Measurements from ENCODE around the gene ZNRD2. TPM values are rescaled to one million over a fixed set of nuclear protein-coding genes. Genes with fewer than 3 reads are reported as not detected.
"Not testable (repeated sequence)": the region's sequence is repeated elsewhere in the genome, so short reads cannot be mapped to it uniquely, and the experiment has no call there.

Gene ZNRD2
- total RNA-seq, 1 donor from 2014 or later, result 30.0 TPM

DNA sequence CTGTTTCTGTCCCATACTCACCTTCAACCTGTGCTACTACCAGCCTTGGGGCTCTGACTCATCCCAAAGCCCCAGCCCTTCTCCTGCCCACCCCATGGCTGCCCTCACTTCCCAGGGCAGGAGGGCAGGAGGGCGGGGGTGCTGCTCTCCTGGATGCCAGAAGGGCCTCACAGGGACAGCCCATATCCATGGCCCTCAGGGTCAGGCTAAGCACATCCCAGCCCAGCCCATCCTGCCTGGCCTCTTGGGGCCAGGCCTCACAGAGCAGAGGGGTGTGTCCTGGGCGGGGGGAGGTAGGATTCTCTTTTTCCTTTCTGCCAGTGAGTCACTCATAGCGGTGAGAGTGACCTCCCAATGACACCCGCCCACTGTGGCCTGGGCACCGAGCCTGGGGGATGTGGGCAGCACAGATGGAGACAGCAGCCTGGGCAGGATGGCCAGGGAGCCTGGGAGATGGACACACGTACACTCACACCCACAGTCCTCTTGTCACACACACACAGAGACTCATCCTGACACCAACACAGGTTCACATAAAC, 14.5 kb upstream of the ZNRD2 start:
- no peak for DNase-seq (ENCODE audit: low spot score)

DNA sequence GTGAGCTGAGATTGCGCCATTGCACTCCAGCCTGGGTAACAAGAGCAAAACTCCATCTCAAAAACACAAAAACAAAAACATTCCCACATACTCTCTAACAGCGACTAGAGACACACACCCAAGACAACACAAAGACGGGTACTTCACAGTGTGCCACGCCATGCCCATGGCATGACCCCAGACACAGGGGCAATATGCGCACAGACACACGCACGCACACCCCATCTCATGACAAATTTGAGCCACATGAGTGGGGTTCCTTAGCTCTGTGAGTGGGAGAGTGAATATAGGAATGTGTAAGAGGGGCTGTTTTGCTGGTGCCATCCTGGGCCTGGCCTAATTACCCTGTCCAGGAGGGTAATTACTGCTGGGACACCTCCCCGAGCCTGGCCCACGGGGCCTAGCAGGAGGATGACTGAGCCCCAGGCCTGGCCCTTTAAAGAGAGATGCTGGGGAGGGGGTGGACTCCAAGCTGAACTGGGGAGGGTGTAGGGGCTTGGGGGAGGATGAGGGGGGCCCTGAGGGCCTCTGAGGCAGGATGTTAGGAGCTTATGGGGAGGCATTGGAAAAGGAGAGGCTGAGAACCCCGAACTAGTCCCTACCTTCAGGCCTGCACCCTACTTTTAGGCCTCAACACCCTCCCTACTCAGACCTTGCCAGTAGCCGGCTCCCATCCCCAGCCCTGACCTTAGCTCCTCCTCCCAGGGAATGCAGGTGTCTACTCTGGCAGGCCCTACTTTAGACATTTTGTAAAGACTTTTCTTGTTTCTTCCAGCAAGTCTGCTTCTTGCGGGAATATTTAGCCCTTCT, 13.6 kb upstream of the ZNRD2 start:
- no peak for DNase-seq (ENCODE audit: low spot score)

DNA sequence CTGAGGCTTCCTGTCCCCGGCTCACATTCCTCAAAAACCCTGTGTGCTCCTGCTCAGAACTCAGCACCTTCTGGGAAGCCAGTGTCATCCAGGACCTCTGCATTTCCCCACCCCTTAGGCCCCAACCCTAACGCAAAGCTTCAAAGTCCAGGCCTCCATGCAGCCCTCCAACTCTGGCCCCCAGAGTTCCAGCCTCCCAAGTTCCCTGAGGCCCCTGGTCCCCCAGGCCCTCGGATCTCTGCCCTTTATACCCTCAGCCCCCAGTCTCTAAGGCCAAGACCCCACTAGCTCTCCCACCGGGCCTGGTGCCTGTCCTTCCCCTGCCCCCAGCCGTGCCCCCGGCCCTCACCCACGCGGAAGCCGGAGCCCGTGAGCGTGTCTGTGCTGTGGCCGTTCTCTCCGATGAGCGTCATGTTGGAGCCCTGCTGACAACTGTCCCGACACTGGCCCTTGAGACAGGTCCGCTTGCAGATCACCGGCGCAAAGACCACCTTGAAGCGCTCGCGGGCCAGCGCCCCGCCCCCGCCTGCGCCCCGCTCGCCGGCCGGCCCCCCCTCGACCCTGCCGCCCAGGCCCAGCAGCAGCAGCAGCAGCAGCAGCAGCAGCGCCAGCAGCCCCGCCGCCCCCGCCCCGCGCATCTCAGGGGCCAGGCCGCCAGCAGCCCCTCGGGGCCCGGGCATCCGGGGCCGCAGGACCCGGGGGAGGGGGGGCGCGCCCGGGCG, 12.8 kb upstream of the ZNRD2 start:
- no peak for DNase-seq (ENCODE audit: low spot score)

DNA sequence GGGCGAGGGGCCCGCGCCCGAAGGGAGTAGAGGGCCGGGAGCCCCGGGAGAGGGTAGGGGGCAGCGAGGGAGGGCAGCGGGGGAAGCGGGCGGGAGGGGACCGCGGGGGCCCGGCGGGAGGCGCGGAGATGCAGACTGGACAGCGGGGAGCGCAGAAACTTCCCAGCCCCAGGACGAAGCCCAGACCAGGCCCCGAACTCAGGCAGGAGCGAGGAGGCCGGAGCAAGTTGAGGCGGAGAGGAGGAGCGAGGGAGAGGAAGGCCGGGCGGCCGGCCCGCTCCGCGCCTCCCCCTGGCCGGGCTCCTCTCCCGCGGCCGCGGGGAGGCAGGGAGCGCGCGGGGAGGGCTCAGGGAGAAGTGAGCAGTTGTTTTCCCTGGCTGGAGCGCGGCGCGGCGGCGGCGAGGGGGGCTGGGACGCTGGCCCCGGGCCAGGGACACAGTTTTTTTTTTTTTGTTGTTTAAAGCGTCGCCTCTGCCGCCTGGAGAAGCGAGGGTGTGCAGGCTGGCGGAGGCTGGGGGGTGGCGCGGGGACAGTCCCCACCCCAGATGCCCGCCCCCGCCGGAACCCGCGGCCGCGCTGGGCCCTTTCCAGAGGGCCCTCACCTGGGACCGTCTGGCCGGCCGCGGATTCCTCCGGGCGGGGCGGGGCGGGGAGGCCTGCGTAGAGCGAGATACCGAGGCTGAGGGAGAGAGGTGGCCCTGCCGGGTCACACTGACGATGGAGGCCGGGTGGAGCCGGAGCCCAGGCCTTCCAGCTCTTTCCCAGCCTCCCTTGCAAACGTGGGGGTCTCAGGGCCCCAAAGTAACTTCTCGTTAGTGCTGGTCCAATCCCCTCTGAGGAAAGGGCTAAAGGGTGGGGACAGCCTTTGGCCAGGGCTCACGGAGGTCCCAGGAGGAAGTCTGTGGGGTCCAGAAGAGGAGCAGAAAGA, 12.0 kb upstream of the ZNRD2 start, which contains the start of gene LTBP3:
Gene LTBP3, minus strand, starts transcription at position 358 of the 928 bp plus-strand sequence. CDS start 400 bp downstream, outside the sequence.
- DNase-seq (ENCODE audit: low spot score), result peak; percentile 76

DNA sequence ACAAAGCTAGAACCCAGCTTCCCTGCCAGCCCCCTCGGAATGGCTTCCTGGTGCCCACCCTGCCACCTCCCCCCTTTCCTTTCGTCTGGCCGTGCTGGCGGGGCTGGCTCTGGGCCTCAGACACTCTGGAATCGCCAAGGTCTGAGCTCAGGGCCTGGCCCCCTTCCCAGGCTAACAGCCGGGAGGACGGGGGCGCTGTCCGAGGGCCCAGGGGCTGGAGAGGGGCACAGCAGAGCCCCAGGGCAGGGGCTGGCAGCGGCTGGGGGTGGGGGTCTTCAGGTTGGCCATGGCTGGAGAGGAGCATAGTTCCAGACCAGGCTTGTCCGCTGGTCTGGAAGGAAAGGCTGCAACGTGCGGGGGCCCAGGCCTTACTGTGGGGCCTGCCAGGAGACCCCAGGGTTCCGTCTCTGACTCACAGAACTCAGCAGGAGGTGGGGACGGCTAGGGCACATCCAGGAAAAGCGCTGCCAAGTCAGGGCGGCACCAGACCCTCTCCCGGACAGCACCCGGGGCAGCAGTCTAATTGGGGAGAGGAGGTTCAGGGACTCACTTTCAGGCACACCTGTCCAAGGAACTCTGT, 11.3 kb upstream of the ZNRD2 start:
- DNase-seq (ENCODE audit: low spot score), result peak; percentile 41

DNA sequence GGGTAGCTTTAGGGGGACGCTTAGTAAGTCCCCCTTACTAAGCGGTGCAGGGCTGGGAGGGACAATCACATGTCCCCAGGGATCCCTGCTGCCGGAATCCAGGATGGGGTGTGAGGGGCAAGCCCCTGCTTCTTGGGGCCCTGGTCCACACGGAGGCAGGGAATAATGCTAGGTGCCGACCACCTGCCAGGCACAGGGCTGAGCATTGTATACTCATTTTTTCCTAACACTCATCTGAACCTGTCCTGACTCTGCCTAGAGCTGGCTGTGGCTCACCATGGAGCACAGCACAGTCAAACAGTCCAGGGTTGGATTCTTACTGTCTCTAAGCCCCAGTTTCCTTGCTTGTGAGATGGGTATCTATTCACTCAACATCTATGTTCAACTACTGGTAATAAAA, 10.7 kb upstream of the ZNRD2 start:
- DNase-seq (ENCODE audit: low spot score), result no peak

DNA sequence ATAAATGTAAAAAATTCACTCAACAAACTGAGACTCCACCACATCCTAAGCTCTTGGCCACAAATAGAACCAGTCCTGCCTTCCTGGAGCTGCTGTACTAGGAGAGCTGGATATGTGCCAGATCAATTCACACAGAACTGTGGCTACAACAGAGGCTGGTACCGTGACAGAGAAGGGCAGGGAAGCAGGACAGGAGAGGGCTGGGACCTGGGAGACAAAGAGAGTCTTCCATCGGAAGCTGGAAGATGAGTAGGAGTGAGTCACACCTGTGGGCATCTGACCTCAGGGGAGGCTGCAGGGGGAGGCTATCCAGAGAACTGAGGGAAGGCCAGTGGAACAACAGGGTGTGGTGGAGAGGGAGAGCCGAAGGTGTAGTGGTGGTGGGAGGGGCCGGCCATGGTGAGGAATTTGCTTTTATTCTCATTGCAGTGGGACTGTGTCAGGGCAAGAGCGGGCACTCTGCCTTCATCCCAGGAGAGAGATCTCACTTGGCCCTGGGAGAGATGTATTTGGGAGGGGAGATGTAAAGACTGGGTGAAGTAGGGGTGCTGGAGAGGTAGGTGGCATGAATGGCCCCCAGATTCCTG, 10.2 kb upstream of the ZNRD2 start:
- peak; percentile 43 for DNase-seq (ENCODE audit: low spot score)

DNA sequence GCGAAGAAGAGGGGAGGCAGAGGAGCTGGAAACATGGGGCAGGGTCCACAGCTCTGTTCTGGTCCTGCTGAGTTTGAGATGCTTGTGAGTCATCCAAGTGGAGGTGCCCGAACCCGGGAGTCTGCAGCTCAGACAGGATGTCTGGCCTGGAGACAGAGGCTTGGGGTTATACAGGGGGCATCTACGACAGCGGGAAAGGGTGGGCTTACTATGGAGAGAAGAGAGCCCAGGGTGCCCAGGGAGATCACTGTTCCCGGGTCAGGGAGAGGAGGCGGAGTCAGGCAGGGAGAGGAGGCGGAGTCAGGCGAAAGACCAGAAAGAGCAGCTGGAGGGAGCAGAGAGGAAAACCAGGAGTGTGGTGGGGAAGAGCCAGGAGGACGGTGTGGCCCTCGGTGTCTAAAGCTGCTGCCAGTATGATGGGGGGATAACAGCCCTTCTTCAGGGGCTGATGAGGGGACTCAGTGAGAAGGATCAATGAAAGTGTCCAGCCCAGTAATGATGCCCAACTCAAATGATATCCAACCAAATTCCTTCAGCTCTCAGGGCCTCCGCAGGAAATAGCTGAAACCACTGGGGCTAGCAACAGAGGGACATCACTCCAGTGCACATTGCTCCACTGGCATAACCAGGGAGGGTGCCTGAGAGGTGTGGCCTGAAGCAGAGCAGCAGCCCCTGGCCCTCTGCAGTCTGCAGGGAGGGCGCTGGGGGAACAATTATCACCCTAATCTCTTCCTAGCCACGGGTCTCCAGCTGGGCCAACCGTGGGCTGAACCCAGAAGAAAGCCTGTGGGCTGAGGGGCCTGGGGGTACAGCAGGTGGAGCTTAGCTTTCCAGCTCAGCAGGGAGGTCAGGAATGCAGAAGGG, 9.5 kb upstream of the ZNRD2 start:
- no peak for DNase-seq (ENCODE audit: low spot score)

DNA sequence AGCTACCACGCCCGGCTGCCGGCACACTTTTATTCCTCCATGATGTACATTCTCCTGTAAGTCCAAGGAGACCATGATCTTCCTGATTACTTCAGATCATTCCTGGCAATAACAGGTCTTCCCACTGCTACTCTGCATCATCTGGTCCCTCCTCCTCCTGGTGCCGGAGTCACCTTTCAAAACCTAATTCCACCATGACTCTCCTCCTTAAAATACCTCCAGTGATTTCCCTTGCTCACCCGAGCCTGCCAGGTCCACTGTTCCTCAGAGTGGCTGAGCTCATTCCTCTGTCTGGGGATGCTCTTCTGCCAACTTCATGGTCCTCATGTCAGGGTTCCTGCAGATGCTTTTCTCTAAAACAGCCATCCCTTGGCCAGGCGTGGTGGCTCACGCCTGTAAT, 8.3 kb upstream of the ZNRD2 start:
- DNase-seq (ENCODE audit: low spot score), result no peak

DNA sequence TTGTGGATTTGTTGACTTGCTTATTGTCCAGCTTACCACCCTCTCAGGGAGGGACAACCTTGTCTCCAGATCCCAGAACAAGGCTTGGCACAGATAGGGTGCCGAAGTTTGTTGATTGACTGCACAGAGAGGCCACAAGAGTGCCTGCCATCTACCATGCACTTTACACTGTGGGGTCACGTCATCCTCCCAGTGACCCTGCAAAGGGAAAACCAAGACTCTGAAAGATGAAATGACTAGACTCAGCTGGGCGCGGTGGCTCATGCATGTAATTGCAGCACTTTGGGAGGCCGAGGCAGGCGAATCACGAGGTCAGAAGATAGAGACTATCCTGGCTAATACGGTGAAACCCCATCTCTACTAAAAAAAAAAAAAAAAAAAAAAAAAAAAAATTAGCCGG, 7.5 kb upstream of the ZNRD2 start:
- DNase-seq (ENCODE audit: low spot score), result no peak

DNA sequence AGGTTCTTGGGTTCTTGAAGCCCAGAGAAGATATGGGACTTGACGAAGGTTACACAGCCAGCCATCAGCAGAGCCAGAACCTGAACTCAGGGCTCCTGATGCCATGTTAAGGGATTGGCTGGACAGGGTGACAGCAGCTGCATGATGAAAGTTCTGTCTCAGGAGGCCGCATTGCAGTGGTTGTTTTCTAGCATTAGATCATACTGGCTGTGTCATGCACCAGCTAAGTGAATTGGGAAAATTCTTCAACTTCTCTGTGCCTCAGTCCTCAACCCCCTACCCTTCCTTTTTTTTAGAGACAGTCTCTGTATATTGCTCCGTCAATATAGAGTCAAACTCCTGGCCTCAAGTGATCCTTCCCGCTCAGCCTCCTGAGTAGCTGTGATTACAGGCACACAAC, 6.7 kb upstream of the ZNRD2 start:
- no peak for DNase-seq (ENCODE audit: low spot score)

DNA sequence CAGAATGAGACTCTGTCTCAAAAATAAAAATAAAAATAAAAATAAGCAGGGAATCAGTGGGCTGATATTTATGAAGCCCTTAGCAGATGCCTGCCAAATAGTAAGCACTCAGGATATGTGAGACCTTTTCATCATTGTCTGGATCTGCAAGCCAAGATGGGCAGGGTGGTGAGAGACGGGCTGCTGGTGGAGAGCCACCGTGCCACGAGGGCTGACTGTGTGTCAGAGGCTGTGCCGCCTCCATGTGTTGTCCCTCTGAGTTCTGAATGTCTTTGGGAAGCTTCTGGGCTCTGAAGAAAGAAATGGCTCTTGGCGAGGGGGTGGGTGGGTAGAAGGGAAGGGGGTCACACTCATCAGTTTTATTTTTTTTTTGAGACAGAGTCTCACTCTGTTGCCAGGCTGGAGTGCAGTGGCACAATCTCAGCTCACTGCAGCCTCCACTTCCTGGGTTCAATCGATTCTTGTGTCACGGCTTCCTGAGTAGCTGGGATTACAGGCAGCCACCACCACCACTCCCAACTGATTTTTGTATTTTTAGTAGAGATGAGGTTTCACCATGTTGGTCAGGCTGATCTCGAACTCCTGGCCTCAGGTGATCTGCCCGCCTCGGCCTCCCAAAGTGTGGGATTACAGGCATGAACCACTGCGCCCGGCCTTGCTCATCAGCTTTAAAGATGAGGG, 5.3 kb upstream of the ZNRD2 start:
- not testable (repeated sequence) for DNase-seq (ENCODE audit: low spot score)

DNA sequence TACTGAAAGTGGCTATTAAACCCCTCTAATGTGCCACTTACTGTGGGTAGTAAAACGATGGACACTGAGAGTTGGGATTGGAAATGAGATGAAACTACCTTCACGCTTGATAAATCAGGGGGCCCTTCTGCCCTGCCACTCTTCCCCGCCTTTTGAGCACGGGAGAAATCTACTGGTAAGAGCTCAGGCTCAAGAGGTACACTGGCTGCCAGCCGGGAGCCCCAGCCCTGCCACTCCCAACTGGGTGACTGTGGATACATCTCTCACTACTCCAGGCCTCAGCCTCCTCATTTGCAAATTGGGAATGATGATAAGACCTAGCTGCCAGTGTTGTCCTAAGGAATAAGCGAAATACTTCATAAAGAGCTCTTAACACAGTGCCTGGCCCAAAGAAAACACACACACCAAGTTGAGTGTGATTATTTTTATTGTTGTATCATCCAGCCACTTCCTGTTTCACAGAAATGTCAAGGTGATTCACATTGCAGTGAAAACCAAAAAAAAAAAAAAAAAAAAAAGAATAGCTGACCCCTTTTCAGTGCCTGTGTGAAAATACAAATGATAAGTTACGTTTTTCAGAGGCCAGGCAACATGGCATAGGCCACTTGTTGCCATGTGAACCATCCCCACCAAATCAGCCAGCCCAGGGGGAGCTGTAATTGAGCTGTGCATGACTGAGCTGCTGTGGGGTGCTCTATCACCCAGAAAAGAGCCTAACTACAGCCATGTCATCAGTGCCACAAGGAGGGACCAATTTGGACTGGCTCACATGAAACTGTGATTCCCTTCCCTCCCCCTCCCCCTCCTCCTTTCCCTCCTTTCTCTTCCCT, 4.4 kb upstream of the ZNRD2 start:
- DNase-seq (ENCODE audit: low spot score), result no peak

DNA sequence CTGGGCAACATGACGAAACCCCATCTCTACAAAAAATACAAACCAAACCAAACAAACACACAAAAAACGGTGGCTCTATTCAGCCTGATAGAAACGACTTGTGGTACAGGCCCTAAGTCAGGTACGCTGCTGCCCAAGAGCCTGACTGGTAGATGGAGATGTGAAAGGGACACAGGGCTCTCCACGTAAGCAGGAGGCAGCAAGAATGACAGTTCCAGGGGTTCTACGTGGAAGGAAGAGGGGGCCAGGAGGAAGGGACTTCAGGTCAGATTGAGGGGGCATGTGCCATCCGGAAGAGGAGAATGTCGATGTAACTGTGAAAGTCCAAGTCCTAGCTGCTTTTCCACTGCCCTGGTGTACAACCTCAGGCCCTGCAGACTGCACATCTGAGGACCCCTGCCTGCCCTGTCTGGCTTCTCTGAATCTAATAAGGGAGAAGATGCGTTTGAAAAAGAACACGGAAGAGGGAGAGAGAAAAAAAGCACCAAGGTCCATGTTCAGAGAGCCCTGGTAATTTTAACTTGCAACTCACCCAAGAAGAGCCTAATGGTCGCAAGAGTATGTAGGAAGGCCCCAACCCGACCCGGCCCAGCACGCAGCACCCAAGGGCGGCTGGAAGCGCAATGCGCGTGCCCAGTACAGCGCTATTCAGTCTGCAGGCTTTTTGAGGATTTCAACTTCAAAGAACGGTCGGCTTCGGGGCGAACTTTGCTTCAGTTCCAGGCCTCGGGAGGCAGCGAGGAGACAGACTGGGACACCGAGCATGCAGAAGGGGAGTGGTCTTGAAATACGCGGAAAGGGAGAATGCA, 909 bp upstream of the ZNRD2 start:
- DNase-seq (ENCODE audit: low spot score), result no peak

DNA sequence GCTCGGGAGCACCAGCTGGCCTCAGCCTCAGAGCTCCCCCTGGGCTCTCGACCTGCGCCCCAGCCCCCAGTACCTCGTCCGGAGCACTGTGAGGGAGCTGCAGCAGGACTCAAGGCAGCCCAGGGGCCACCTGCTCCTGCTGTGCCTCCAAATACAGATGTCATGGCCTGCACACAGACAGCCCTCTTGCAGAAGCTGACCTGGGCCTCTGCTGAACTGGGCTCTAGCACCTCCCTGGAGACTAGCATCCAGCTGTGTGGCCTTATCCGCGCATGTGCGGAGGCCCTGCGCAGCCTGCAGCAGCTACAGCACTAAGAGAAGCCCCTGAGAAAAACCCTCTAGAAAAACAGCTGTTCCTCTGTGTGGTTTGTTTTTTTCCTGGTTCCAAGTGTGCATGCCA, 1.1 kb downstream of the ZNRD2 start:
- no peak for DNase-seq (ENCODE audit: low spot score)

DNA sequence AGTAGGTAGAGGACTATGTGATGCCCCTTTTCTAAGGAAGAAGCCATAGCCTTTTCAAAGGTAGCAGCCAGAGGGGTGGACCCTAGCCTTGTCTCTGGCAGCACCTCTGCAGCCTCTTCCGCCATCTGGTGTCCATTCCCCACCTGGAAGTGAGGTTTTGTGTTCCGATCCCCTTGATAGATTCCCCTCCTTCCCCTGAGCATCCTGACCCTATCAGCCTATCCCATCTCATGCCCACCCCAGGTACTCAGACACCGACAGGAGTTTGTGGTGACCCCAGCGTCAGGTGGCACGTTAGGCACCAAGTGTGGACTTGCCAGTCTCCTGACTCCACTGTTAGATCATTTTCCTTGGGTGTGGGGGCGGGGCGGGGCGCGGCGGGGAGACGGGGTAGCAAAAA, 1.7 kb downstream of the ZNRD2 start:
- no peak for DNase-seq (ENCODE audit: low spot score)

DNA sequence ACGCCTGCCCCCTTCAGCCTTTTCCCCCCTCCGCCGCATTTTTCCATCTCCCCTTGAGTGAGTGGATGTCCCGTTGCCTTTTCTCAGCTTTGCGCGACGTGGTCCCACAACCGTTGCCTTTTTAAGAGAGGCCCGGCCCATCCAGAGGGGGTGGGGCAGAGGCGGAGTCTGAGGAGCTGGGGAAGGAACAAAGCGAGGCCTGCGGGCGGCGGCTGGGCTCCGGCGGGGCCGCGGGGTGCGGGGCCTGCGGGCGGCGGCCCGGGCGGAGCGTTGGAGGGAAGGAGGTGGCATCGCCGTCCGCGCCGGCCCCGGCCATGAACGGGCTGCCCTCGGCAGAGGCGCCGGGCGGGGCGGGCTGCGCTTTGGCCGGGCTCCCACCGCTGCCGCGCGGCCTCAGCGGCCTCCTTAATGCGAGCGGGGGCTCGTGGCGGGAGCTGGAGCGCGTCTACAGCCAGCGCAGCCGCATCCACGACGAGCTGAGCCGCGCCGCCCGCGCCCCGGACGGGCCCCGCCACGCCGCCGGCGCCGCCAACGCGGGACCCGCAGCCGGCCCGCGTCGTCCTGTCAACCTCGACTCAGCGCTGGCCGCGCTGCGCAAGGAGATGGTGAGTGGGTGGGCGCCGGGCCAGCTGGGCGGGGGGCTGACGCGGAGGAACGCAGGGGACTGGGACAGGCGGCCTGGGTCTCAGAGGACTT, 2.2 kb downstream of the ZNRD2 start, which contains the start of gene FAM89B:
Gene FAM89B, plus strand, starts transcription at position 183 of the 696 bp plus-strand sequence. Its CDS starts 132 bp downstream, at position 315.
- DNase-seq (ENCODE audit: low spot score), result peak; percentile 91
